Spleen (tissue), 11 donors: ENCODE results near the gene BTAF1. TPM values are rescaled to one million over a fixed set of nuclear protein-coding genes. Genes with fewer than 3 reads are reported as not detected.

Experiments
- DNase-seq: peaks from one replicate; pipeline ENCODE4 v3.0.0-alpha.2; 2020
- H3K27ac ChIP-seq, 8 donors: fragments of 200-600 bp; sonication (generic) in 7 of 8; 1 replicate in 4 of 8; 2 replicates in 4 of 8; pipeline versions ENCODE4 v1.5.0 to v1.8.0; 2016 to 2021; ENCODE audit warnings: inconsistent platforms in 4 of 8, mild to moderate bottlenecking in 4 of 8, moderate library complexity in 1 of 8
- H3K27me3 ChIP-seq, 7 donors: fragments of 200-600 bp; sonication (generic) in 6 of 7; replicated peaks in 1 of 7; 1 replicate in 4 of 7; 2 replicates in 3 of 7; pipeline versions ENCODE4 v1.5.0 to v1.8.0; 2016 to 2021; ENCODE audit warnings: inconsistent platforms in 3 of 7, mild to moderate bottlenecking in 1 of 7
- H3K36me3 ChIP-seq, 6 donors: fragments of 200-600 bp; sonication (generic) in 5 of 6; 1 replicate in 4 of 6; 2 replicates in 2 of 6; pipeline versions ENCODE4 v1.5.0 to v1.8.0; 2016 to 2021; ENCODE audit warnings: inconsistent platforms in 2 of 6
- H3K4me1 ChIP-seq, 6 donors: fragments of 200-600 bp; sonication (generic) in 5 of 6; 1 replicate in 3 of 6; 2 replicates in 3 of 6; pipeline versions ENCODE4 v1.5.0 to v1.8.0; 2016 to 2021; ENCODE audit warnings: inconsistent platforms in 3 of 6
- H3K4me3 ChIP-seq, 8 donors: fragments of 200-600 bp; sonication (generic) in 7 of 8; 1 replicate in 4 of 8; 2 replicates in 4 of 8; pipeline versions ENCODE4 v1.5.0 to v1.8.0; 2016 to 2021; ENCODE audit warnings: inconsistent platforms in 4 of 8, mild to moderate bottlenecking in 4 of 8, moderate library complexity in 2 of 8
- H3K9me3 ChIP-seq, 8 donors: fragments of 200-600 bp; sonication (generic) in 7 of 8; 1 replicate in 4 of 8; 2 replicates in 4 of 8; pipeline versions ENCODE4 v1.5.0 to v1.8.0; 2016 to 2021; ENCODE audit warnings: inconsistent platforms in 4 of 8
- POLR2A ChIP-seq, 3 donors: fragments of 450-650 bp; IDR thresholded peaks; one replicate each; pipeline ENCODE4 v1.5.1; 2017; ENCODE audit warnings: antibody characterized with exemption in 3 of 3, mild to moderate bottlenecking in 1 of 3
- POLR2AphosphoS5 ChIP-seq, 3 donors: sonication (generic); formaldehyde crosslinking; IDR thresholded peaks; one replicate each; pipeline ENCODE4 v1.5.1; 2017; ENCODE audit warnings: antibody characterized with exemption in 3 of 3
- WGBS, 5 donors: extraction: QIAGEN DNeasy Blood & Tissue Kit in 3 of 5; methylation state at CpG; one replicate each; pipeline versions ENCODE4 v1.1.5 to v1.1.7; 2013 to 2018; 5-methylcytosine and 5-hydroxymethylcytosine counted together
- intact Hi-C: fragments of 100-400 bp; cut with DNase I; formaldehyde crosslinking; loops from one replicate; pipeline ENCODE4 v1.15.0; 2023; ENCODE audit warnings: low total_unique reads
- polyA plus RNA-seq, 3 donors: library from polyadenylated mRNA; stranded (reverse); fragments of 200-250 nt; gene quantifications; one replicate each; pipeline ENCODE4 v1.2.1, GENCODE V29; 2013
- total RNA-seq, 7 donors: library from RNA; depleted of rRNA in 3 of 7; stranded (reverse); fragments of >200 nt in 3 of 7; fragmentation: NEBNext Ultra II Directional in 4 of 7; extraction: Animal tissue kit (Norgen Biotek cat#: 25700) in 4 of 7; gene quantifications; one replicate each; pipeline versions ENCODE4 v1.1.0 to v1.2.1, GENCODE V29; 2016 to 2021
- TF ChIP-seq, protein P1 (sequence below), 11 experiments: fragments of 200-600 bp in 7 of 11; fragments of 450-650 bp in 4 of 11; sonication (generic) in 4 of 11; IDR thresholded peaks in 8 of 11; conservative IDR thresholded peaks in 3 of 11; 1 replicate in 7 of 11; 2 replicates in 4 of 11; pipeline versions ENCODE4 v1.4.0 to v1.8.0; 2016 to 2021; ENCODE audit warnings: antibody characterized with exemption in 11 of 11, inconsistent platforms in 4 of 11, mild to moderate bottlenecking in 1 of 11
- donor health status: healthy with polysubstance abuse.
- donor health status: DM: no; HTN: no; CAD: no; lungs with moderate emphysema.
- donor health status: DM: no; HTN: no; CAD: no.
- donor health status: Bipolar disorder and iron deficiency.
- donor health status: healthy.
- donor health status: DM: no; HTN: no; CAD: no.
- donor health status: DM: yes; HTN: yes; CAD: no.

The BTAF1 gene
- total and polyA plus RNA-seq, 10 donors, result 8.8 to 69.2 (median 50.2) TPM

DNA sequence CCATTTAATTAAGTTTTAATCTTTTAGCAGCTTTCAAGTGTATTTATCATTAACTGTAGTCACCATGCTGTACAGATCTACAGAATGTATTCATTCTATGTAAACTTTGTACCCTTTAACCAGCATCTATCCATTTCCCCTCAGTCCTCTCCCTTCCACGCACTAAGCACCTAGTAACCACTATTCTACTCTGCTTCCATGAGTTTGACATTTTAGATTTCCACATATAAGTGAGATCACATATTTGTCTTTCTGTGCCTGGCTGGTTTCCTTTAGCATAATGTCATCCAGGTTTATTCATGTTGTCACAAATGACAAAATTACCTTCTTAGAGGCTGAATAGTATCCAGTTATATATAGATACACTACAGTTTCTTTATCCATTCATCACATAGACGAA, 79.7 kb downstream of the BTAF1 start:
- TF ChIP-seq POLR2AphosphoS5 (IDR thresholded peaks at IDR 0.05), result no peak
- TF ChIP-seq, protein P1, sequence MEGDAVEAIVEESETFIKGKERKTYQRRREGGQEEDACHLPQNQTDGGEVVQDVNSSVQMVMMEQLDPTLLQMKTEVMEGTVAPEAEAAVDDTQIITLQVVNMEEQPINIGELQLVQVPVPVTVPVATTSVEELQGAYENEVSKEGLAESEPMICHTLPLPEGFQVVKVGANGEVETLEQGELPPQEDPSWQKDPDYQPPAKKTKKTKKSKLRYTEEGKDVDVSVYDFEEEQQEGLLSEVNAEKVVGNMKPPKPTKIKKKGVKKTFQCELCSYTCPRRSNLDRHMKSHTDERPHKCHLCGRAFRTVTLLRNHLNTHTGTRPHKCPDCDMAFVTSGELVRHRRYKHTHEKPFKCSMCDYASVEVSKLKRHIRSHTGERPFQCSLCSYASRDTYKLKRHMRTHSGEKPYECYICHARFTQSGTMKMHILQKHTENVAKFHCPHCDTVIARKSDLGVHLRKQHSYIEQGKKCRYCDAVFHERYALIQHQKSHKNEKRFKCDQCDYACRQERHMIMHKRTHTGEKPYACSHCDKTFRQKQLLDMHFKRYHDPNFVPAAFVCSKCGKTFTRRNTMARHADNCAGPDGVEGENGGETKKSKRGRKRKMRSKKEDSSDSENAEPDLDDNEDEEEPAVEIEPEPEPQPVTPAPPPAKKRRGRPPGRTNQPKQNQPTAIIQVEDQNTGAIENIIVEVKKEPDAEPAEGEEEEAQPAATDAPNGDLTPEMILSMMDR (IDR thresholded peaks at IDR 0.05 in 8 of 11, conservative IDR thresholded peaks at IDR 0.05 in 3 of 11), result no peak
- no peaks in the 10 kb centered on the region for H3K27me3 ChIP-seq
- no peak for DNase-seq
- H3K4me3 ChIP-seq, result no peak overlapping the region
- H3K4me1 ChIP-seq, result no peaks in the 10 kb centered on the region
- no peak overlapping the region for H3K27ac ChIP-seq
- intact Hi-C loops, result no loop called here
- peaks cover 0 to 95% (median 27%) of the 10 kb centered on the region in 6 donors for H3K36me3 ChIP-seq
- 93 to 98% (median 95%) methylated on average over 2 of the region's 2 CpGs for WGBS, 5 donors
- peaks cover 0 to 6% (median 0%) of the 10 kb centered on the region in 8 donors for H3K9me3 ChIP-seq

DNA sequence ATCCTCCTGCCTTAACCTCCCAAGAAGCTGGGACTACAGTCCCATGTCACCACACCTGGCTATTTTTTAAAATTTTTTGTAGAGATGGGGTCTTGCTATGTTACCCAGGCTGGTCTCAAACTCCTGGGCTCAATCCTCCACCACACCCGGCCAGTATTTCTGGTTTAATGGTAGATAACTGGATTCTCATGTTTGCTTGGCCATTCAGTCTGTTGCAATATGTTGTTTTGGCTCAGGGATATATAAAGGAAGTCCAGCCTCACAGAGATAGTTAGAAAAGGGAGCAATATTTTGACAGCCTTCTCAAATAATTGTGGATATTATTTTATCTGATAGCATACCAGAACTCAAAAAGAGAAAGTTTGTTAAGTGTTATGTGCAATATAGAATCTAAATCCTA, 82.4 kb downstream of the BTAF1 start:
- H3K27me3 ChIP-seq, result no peaks in the 10 kb centered on the region
- no peak for TF ChIP-seq POLR2AphosphoS5 (IDR thresholded peaks at IDR 0.05)
- no peak for TF ChIP-seq POLR2A (IDR thresholded peaks at IDR 0.05)
- TF ChIP-seq, protein P1 (IDR thresholded peaks at IDR 0.05 in 8 of 11, conservative IDR thresholded peaks at IDR 0.05 in 3 of 11), result no peak
- WGBS, 5 donors, result 89 to 100% (median 98%) methylated on average over 1 of the region's 1 CpG
- H3K4me1 ChIP-seq, result peaks cover 0 to 5% (median 0%) of the 10 kb centered on the region in 6 donors
- no peak overlapping the region for H3K4me3 ChIP-seq
- peaks cover 0 to 5% (median 0%) of the 10 kb centered on the region in 8 donors for H3K9me3 ChIP-seq
- H3K27ac ChIP-seq, result no peak overlapping the region
- H3K36me3 ChIP-seq, result peaks cover 0 to 95% (median 30%) of the 10 kb centered on the region in 6 donors
- no peak for DNase-seq
- intact Hi-C loops, result no loop called here

DNA sequence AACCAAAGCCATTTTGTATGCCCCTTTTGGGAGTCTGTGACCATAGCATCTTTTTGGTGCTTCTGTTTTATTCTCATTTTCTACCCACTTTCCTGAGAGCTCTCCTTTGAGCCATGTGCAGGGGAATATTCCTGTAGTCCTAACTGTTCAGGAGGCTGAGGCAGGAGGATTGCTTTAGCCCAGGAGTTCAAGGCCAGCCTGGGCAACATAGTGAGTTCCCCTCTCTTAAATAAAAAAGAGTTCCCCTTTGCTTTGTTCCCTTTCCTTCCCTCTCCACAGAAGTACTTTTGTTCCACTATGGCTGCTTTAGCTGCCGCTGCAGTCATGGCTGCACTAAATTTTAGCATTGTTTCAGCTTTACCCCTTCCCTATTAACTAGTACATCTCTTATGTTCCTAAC, 85.9 kb downstream of the BTAF1 start:
- intact Hi-C loops, result no loop called here
- Histone ChIP-seq H3K9me3 (no peaks in the 10 kb centered on the region), H3K27ac (no peak overlapping the region), H3K4me1 (peaks cover 0 to 5% (median 0%) of the 10 kb centered on the region in 6 donors), H3K36me3 (peaks cover 0 to 94% (median 46%) of the 10 kb centered on the region in 6 donors), H3K4me3 (no peak overlapping the region), H3K27me3 (no peaks in the 10 kb centered on the region)
- TF ChIP-seq POLR2A (IDR thresholded peaks at IDR 0.05) (no peak), POLR2AphosphoS5 (IDR thresholded peaks at IDR 0.05) (no peak)
- TF ChIP-seq, protein P1 (IDR thresholded peaks at IDR 0.05 in 8 of 11, conservative IDR thresholded peaks at IDR 0.05 in 3 of 11), result no peak
- DNase-seq, result no peak
- WGBS, 5 donors, result 89 to 100% (median 93%) methylated on average over 1 of the region's 1 CpG

DNA sequence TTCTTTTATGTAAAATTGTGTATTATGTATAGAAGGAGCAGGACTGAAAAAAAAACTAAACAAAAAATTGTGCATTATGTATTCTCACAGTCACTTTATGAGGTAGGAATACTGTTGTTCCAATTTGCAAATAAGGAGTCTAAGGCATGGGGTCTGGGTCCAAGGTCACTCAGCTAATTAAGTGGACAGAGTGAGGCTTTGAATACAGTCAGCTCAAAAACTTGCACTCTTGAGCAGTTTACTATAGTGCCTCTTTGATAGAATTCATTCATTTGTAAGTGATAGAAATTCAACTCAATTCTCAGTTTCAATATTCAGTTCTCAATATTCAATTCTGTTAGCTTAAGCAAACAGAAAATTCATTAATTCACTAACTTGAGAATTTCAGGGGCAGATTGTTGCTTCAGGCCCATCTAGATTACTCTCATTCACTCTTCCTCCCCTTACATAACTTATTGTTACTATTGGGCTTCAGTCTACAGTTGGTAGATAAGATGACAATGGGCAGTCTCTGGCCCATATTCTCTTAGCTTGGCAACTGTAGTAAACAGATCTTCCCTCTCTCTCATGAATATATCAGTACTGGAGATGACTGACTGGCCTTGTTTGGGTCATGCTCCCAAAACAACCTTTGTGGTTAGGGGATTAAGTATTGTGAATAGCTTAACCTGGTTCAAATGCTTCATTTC, 86.6 kb downstream of the BTAF1 start:
- H3K4me1 ChIP-seq, result peaks cover 0 to 5% (median 0%) of the 10 kb centered on the region in 6 donors
- peaks cover 0 to 94% (median 47%) of the 10 kb centered on the region in 6 donors for H3K36me3 ChIP-seq
- H3K27ac ChIP-seq, result no peak overlapping the region
- no peak for DNase-seq
- no peak overlapping the region for H3K4me3 ChIP-seq
- intact Hi-C loops, result no loop called here
- no peaks in the 10 kb centered on the region for H3K9me3 ChIP-seq
- no peak for TF ChIP-seq POLR2A (IDR thresholded peaks at IDR 0.05)
- TF ChIP-seq POLR2AphosphoS5 (IDR thresholded peaks at IDR 0.05), result no peak
- TF ChIP-seq, protein P1 (IDR thresholded peaks at IDR 0.05 in 8 of 11, conservative IDR thresholded peaks at IDR 0.05 in 3 of 11), result no peak
- no peaks in the 10 kb centered on the region for H3K27me3 ChIP-seq
